NCI-H1105 (cell line): Measurements from ENCODE around the gene CPHXL.

Experiments used
- DNase-seq: peaks from one replicate; lab custom pipeline; 2025; lab: John Stamatoyannopoulos, UW

Gene CPHXL

DNA sequence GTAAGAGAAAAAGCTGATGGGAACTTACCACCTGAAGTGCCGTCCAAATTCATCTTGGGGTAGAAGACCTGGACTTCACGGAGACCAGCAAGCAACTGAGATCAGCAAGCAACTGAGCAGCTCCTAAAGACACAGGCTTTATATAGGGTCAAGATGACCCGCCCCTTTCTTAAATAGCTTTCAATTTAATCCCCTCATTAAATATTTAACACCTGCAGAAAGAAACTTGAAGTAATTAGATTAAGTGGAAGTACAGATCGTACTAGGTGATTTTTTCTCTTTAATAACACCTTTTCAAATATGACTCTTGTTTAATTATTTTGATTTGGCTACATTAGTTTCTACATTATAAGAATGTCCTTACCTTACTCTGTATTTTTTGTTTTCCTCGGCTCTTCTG lies at the start of gene CPHXL:
Gene CPHXL, minus strand, starts transcription at position 101 of the 400 bp plus-strand sequence. Its CDS starts 48 bp downstream, at position 53.
- no peak for DNase-seq

DNA sequence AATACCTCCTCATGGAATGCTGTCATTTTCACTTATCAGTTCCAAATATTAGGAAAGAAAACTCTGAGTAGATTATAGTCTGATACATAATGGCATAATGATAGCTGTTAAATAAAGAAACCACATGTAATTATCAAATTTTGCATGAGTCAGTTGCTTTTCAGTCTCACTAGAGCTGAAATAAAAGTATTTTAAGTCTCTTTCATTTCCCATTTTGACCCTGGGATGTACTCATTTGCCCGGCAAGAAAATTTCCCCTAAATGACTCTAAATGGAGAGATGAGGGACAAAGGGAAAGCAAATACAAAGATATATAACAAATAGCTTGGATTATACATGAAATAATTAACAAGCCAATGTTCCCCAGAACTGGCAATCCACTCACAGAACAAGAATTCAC lies 47.9 kb upstream of the CPHXL start:
- DNase-seq = no peak

DNA sequence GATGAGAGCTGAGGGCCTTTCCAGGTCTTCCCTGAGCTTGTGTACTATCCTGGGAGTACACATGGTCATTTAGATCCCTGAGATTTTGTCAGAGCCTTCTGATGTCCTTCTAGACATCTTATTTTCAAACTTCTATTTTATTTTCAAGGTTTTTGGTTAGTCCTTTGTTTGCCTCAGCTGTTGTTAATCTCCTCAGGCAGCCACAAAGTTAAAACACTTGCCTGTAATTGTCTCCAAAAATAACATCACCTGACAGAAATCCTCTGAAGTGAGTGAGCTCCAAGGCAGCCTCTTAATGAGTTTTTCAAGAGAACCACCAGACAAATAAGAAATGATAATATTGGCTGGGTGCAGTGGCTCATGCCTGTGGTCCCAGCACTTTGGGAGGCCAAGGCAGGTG lies 43.8 kb upstream of the CPHXL start:
- DNase-seq = no peak

DNA sequence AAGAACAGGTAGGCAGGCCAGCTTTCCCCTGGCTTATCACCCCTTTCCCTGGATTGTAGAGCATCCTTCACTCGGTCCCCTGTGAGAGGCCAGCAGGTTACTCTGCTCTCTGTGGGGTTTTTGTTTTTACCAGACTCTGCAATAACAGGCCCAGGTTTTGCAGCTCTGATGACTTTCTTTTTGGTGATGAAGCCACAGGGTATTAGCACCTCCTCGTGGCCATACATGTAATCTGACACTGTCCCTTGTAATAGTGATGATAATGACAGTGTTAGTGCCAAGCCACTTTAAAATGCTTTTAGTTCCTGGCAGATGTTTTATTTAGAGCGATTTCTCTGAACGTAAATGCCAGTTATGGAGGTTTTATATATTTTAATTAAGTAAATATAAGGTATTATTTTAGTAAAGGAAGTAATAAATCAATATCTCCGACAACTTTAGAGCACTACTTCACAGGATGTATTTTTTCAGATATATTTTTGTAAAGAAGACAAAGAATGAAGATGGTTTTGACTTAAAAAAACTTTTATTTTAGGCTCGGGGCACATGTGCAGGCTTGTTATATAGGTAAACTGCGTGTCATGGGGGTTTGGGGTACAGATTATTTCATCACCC lies 38.0 kb upstream of the CPHXL start:
- peak; percentile 43 for DNase-seq

DNA sequence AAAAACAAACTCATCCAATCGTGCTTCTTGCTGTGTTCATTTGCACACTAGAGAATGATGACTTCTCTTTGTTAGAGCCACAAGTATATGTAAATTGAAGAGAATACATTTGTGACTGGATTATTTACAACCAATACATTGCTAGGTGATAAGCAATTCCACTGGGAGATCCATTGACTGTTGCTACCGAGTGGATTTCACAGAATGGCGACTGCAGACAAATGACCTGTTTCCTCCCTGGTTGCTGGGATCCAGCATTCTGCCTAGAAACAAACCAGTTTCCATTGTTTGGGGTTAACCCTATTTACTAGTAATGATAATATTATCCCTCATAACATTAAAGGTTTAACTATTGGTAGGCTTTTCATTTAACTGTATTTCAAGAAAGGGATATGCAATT lies 36.9 kb upstream of the CPHXL start:
- DNase-seq = no peak

DNA sequence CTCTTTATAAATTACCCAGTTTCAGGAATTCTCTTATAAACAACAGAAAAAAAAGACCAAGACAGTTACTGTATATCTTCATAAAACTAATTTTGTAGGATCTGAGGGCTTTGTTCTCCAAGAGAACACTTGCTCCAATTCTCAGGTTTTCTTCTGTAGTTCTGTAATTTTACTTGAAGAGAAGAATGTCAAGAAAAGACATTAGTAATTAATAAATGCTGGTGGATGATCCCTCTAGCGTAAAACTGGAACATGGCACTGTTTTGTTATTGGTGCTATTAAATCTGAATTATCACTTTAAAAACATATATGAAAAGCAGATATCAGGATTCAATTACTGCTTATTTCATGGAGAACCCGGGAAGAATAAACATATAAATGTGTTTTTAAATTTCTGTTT lies 36.5 kb upstream of the CPHXL start:
- no peak for DNase-seq

DNA sequence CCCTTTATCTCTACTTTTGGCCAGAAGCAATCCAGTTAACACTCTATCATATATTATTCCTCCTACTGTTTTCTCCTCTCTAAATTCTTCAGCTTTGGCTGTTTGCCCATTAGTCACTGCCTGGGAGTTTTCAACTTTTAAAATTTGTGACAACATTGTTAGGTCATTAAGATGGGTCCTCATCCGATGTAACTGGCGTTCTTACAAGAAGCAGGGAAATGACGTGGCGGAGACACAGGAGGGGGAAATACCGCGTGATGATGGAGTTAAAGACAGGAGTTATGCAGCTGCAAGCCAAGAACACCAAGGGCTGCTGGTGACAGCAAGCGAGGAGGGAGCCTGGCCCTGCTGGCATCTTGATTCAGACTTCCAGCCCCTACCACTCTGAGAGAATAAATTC lies 34.8 kb upstream of the CPHXL start:
- no peak for DNase-seq

DNA sequence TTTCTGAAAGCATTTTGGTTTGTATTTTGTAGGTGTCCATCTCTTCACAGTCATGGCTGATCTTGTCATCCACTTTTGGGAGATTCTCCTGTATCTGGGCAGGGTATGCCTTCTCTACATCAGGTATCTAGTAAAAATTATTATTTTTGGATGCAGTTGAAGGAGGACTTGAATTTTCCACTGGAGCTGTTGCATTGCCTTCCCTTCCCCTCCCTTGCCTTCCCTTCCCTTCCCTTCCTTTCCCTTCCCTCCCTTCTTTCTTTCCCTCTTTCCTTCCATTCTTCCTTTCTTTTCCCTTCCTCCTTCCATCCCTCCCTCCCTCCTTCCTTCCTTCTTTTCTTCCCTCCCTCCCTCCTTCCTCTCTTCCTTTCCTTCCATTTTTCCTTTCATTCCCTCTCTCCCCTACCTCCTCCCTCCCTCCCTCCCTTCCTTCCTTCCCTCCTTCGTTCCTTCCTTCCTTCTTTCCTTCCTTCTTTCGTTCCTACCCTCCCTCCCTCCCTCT lies 33.8 kb upstream of the CPHXL start:
- no peak for DNase-seq

DNA sequence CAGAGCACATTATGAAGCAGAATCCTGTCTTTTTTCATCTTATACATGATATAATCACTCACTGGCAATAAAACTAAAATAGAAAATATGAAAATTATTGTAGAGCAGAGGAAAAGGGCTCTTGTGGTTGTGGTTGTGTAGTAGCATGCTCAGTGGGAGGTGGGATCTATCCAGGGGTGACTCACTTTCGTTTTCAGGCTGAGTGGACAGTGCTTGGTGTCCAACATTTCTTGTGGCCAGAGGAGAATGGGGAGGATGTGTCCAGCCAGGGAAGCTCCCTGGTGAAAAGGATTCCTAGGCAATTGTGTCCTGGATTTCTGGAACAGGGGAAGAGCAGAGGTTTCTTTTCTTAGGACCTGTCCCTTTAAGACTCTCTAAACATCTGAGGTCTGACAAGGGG lies 31.9 kb upstream of the CPHXL start:
- DNase-seq = no peak

DNA sequence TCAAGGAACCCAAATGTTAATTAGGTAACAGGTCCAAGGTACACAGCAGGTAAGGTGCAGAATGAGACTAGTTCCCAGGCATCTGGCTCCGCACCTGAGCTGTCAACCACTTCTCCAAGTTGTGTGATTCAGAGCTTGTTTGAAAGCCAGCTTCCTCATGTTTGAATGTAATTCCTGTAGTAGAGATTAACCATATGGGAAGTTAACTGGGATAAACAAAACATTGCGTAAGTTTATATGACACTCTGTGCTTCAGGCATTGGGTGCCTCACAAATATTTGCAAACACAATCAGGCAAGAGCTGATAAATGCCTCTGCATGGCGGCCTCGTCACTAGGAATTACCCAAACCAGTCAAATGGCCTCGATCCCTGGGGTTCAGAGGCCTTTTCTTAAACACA lies 27.9 kb upstream of the CPHXL start:
- DNase-seq = no peak

DNA sequence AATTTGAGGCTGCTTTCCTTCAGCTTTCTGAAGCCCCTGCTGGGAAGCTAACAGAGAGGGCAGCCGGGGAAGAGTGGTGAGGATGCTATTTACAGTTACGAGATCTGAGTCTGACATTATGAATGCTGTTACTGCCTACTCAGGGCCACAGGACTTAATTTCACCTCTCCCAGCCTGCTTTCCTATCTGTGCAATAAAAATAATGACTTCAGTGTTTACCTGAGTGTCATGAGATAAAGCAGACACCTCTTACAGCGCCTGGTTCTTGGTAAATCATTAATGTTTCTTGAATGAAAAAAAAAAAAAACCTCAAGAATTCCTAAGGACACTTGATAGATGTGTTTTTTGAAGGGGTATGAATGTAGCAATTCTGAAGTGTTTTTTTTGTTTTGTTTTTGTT lies 24.2 kb upstream of the CPHXL start:
- DNase-seq = no peak

DNA sequence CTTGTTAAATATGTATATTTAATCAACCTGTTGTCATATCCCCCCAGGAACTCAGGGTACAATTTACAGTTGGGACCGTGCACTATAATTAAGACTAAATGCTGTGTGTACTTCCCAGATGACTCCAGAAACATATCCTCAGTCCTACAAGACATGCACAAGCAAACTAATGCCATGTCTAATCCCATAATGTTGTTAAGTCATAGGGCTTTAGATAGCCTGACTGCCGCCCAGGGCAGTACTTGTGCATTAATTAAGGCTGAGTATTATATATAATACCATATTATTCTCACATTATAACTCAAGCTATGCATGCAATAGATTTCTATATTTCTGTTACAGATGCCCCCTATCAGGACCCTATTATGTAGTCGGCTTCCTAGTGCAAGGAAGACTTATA lies 20.1 kb upstream of the CPHXL start:
- DNase-seq = no peak

DNA sequence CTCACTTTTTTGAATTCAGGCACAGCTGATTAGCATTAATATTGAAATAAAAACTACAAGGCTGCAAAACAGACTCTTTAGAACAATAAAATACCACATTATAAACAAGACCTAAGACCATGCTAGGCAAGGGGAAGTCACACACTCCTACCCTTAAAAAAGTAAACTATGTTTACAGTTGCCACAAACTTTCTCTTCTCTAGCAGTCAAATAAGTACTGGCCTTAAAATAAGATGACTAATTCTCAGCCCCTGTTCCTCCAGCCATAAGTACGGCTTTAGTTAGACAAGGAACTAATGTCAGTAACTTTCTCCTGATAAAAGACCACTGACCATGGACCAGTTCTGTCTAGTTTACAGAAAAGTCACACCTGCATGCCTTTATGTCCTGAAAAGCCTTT lies 19.5 kb upstream of the CPHXL start:
- no peak for DNase-seq

DNA sequence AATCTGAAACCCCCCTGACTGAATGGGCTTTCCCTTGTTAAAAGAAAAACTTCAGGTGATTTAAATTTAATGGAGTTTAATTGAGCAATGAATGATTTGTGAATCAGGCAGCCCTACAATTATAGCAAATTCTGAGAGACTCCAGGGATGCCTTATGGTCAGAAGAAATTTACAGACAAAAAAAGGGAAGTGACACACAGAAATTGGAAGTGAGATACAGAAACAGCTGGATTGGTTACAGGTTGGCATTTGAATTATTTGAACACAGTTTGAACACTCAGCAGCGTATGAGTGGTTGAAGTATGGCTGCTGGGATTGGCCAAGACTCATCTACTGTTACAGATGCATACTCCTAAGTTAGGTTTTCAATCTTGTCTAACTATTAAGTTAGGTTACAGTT lies 19.0 kb upstream of the CPHXL start:
- DNase-seq = no peak

DNA sequence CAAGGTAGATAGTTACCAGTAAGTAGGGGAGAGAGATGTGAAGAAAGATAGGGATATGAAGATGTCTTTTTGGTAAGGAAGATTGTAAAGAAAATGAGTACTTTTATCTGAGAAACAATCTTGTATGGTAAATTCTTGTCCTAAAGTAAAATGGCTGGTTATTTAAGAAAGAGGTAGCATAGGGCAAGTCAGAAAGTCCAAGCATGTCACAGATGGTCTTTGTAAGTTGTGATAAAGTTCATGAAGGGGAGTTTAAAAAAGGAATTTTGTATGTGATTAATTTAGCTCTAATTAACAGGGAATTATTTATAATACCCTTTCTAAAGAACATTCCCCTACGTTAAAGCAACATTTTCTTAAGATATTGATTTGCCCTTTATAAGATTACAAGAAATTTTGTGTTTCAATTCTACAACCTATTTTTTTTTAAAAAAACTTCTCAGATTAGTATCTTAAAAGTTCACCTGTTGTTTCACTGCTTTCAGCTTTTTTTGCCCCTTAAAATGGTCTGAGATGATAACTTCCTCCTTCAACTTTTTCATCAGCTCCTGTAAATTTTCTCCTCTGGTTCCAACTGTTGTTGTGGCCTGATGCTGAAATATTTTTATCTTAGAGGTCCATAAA lies 16.2 kb upstream of the CPHXL start:
- no peak for DNase-seq

DNA sequence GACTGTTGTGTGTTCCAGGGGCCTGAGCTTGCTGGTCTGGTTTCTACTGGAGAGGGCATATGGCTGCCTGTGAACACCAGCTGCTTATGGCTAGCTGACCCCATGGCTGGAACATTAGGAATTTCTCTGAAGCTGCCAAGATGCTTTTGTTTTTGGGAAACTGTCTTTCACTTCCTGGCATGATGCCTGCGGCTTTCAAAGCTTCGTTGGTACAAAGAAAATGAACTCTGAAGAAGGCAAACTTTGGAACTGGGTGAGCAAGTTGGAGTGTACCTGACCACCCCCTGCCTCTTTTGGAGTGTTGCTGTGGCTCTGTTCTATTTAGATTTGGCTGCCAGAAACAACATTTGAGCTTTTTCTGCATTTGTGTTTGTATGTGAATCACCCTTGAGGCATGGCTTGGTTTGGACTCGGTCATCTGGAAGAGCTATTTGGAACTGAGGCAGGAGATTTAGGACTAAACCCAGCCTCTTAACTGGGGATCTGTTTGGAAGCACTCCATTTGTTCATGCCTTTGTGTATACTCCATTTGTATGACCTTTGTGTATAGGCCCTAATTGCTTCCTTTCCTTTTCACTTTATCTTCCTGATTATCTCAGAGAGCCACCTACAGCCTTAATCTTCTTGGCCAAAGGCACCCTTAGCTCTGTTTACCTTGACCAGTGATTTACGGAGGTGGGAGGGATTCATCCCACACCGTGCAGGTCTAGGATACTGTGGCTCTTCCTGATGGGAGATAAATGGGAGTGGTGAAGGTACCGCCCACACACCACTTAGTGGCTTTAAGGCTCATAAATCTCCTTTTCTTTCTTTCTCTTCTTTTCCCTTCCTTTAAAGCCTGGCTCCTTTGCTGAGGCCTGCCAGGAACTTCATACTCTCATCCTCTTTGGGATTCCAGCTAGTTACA lies 7.3 kb upstream of the CPHXL start:
- DNase-seq = no peak

DNA sequence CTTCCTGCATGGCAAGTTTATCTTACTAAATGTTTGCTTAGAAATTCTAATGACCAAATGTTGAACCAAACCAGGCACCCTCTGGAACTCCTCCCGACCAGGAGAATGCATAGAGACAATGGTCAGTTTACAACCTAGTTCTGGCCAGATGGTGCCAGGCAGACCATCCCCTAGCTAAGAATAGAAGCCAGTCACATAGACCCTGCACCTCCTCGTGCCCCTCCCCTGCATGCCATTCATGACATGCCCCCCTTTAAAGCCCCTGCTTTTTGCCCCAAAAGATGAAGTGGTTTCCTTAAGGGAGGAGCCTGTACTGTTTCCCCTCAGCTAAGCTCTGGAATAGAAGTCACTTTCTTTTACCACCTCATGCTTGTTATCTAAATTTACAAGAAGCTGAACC lies 6.6 kb upstream of the CPHXL start:
- DNase-seq = no peak

DNA sequence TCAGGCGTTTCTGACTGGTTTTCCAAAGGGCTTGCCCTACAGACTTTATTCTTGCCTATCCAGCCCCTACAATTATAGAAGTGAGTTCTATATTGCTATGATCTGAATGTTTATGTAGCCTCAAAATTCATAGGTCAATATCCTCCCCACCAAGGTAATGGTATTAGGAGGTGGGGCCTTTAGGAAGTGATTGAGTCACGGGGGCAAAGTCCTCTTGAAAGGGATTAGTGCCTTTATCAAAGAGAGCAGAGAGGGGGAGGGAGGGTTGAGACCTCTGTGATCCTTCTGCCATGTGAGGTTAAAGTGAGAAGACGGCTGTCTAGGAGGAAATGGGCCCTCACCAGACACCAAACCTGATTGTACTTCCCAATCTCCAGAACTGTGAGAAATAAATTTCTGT lies 931 bp upstream of the CPHXL start:
- no peak for DNase-seq

DNA sequence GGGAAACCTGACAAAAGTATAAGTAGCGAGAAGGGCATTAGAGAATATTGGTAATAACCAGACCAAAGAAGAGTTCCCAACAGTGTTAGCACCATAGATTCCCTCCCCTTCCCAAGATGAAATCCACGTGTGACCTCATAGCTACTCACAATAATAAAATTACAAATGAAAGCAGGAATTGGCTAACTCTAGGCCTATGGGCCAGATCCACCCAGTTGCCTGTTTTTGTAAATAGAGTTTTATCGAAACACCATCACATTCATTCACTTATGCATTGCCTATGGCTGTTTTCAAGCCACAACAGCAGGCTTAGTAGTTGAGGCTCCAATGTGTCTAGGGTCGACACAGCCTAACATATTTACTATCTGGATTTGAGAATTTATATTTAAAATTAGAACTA lies 7.8 kb downstream of the CPHXL start:
- DNase-seq = no peak

DNA sequence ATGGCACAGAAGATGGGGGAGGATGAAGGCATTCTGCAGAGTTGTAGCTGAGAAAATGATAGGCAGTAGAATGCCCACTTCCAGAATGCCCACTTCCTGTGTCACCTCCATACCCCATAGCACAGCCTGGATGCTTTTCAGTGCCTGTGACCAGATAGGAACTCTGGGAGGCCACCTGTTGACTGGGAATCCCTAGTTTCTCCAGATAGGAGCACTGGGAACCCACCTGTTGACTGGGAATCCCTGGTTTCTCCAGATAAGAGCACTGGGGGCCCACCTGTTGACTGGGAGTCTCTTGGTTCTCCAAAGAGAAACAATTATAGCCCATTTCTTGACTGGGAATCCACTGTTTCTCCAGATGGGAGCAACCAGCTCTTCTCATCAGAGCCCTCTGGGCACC lies 11.6 kb downstream of the CPHXL start:
- DNase-seq = no peak

DNA sequence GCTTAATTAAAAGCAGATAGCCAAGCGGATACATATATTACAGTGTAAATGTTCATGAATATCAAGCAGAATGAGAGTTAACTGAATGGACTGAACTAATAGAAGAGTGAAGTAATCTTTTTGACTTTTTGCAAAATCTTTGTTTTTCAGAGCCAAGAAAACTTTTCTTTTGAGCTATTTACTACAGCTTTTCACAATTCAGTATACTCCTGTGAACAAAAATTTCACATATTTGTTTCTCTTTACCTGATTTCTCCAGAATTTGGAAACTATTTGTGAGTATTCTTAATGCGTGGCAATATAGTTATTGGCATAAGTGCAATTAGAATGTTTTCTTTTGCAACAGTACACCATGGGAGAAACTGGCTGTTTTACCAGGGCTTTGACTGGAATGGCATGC lies 15.9 kb downstream of the CPHXL start:
- no peak for DNase-seq

DNA sequence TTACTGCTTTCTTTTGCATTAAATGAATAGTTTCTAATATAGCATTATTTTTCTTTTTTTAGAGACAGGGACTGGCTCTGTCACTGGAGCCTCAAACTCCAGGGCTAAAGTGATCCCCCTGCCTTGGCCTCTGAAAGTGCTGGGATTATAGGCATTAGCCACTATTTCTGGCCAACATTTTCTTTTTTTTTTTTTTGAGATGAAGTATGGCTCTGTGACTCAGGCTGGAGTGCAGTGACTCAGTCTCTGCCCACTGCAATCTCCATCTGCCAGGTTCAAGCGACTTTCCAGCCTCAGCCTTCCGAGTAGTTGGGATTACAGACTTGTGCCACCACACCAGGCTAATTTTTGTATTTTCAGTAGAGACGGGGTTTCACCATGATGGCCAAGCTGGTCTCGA lies 23.0 kb downstream of the CPHXL start:
- no peak for DNase-seq

DNA sequence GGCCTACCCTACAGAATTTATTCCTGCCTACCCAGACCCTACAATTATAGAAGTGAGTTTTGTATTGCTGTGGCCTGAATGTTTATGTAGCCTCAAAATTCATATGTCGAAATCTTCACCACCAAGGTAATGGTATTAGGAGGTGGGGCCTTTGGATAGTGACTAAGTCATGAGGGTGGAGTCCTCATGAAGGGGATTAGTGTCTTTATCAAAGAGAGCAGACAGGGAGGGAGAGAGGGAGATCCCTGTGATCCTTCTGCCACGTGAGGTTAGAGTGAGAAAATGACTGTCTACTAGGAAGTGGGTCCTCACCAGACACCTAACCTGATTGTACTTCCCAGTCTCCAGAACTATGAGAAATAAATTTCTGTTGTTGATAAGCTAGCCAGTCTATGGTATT lies 24.0 kb downstream of the CPHXL start:
- DNase-seq = no peak
